HEK293 (cell line): Measurements from ENCODE around the gene CPAMD8.

Experiments
- KLF8 ChIP-seq: fragments of 450-650 bp; formaldehyde crosslinking; IDR thresholded peaks from 2 replicates; pipeline ENCODE4 v1.5.1; 2016; ENCODE audit warnings: missing biosample characterization, missing genetic modification characterization
- ZNF121 ChIP-seq: fragments of 450-650 bp; formaldehyde crosslinking; IDR thresholded peaks from 2 replicates; pipeline ENCODE4 v1.5.1; 2016; ENCODE audit warnings: missing biosample characterization, missing genetic modification characterization

- TF ChIP-seq ZNF121 (tag by site-specific recombination) (no peak), KLF8 (tag by site-specific recombination) (no peak)
Measured at GRCh38 chr19:17021793-17022590, 4.6 kb downstream of the CPAMD8 start.
